ENCODE data around the gene RWDD4. TPM values are rescaled to one million over a fixed set of nuclear protein-coding genes. Genes with fewer than 3 reads are reported as not detected.

The RWDD4 gene
- total RNA-seq, 1 donor from 2014 or later = 14.8 TPM

DNA sequence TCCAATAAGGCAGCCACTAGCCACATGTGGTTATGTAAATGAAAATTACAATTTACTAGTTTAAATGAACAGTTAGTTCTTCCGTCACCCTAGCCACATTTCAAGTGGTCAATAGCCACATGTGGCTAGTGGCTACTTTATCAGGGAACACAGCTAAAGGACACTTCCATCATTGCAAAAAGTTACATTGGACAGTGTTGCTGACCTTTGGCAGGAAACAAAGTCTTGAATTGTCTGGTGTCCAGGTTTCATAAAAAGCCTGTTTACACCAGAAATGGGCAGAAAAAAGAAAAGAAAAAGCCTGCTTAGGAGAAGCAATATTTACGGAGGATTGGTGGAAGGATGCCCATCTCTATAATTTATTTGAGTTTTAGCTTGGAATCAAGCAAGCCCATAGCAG, 38.6 kb downstream of the RWDD4 start:
- peaks cover 11% of the 10 kb centered on the region for H3K27me3 Mint-ChIP-seq (ENCODE audit: low read depth)
- no peak for TF ChIP-seq CTCF (IDR thresholded peaks at IDR 0.05; ENCODE audit: unreplicated experiment)
- no peak overlapping the region for H3K4me3 Mint-ChIP-seq
- H3K27ac Mint-ChIP-seq = no peak overlapping the region
- no peaks in the 10 kb centered on the region for H3K9me3 Mint-ChIP-seq
- no peak for DNase-seq (ENCODE audit: low spot score in 2 of 2, unreplicated experiment in 2 of 2)
- H3K36me3 Mint-ChIP-seq = no peaks in the 10 kb centered on the region
- H3K4me1 Mint-ChIP-seq = peaks cover 15% of the 10 kb centered on the region

- DNase-seq (ENCODE audit: low spot score in 2 of 2, unreplicated experiment in 2 of 2) = no peak
- Mint-ChIP-seq H3K36me3 (no peaks in the 10 kb centered on the region), H3K27ac (no peak overlapping the region), H3K4me3 (no peak overlapping the region), H3K4me1 (peaks cover 15% of the 10 kb centered on the region), H3K27me3 (ENCODE audit: low read depth) (peaks cover 17% of the 10 kb centered on the region), H3K9me3 (no peaks in the 10 kb centered on the region)
- no peak for TF ChIP-seq CTCF (IDR thresholded peaks at IDR 0.05; ENCODE audit: unreplicated experiment)
These were observed 40.3 kb downstream of the RWDD4 start for GRCh38 chr4:183618681-183619080.

- H3K4me3 Mint-ChIP-seq = no peak overlapping the region
- peaks cover 14% of the 10 kb centered on the region for H3K4me1 Mint-ChIP-seq
- H3K27me3 Mint-ChIP-seq (ENCODE audit: low read depth) = peaks cover 20% of the 10 kb centered on the region
- H3K36me3 Mint-ChIP-seq = no peaks in the 10 kb centered on the region
- no peaks in the 10 kb centered on the region for H3K9me3 Mint-ChIP-seq
- TF ChIP-seq CTCF (IDR thresholded peaks at IDR 0.05; ENCODE audit: unreplicated experiment) = no peak
- no peak overlapping the region for H3K27ac Mint-ChIP-seq
- DNase-seq (ENCODE audit: low spot score in 2 of 2, unreplicated experiment in 2 of 2) = no peak
These were observed 41.9 kb downstream of the RWDD4 start for GRCh38 chr4:183617075-183617474.

DNA sequence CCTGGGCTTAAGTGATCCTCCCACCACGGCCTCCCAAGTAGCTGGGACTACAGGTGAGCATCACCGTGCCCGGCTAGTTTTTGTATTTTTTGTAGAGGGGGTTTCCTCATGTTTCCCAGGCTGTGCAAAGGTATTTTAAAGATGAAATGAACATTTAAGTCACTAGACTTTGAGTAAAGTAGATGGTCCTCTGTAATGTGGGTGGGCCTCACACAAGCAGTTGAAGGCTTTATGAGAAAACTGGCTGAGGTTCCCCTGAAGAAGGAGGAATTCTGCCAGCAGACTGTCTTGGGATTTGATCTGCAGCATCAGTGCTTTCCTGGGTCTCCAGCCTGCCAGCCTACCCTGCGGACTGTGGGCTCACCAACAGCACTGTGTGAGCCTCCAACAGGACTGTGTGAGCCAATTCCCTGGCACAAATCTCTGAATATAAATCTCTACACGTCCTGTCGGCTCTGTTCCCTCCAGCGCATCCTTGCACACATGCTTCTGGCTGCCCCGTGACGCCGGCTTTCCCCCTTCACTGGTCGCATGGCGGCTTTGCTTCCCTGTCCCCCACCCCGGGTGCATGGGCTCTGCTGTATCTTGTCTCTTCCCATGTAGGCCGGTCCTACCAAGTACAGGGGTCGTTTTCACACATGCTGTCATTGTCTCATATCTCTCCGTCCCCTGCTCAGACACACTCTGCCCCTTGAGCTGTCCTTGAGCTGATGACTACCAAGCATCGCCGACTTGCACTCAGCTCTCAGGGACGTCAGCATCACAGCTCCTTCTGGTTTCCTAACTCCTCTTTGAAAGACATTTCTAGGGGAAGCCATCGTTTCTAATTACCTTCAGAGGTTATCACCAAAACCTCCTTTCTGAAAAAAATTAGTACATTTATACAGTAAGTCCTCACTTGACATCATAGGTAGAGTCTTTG, 46.4 kb downstream of the RWDD4 start:
- DNase-seq (ENCODE audit: low spot score in 2 of 2, unreplicated experiment in 2 of 2) = no peak
- no peak overlapping the region for H3K27ac Mint-ChIP-seq
- TF ChIP-seq CTCF (IDR thresholded peaks at IDR 0.05; ENCODE audit: unreplicated experiment) = no peak

DNA sequence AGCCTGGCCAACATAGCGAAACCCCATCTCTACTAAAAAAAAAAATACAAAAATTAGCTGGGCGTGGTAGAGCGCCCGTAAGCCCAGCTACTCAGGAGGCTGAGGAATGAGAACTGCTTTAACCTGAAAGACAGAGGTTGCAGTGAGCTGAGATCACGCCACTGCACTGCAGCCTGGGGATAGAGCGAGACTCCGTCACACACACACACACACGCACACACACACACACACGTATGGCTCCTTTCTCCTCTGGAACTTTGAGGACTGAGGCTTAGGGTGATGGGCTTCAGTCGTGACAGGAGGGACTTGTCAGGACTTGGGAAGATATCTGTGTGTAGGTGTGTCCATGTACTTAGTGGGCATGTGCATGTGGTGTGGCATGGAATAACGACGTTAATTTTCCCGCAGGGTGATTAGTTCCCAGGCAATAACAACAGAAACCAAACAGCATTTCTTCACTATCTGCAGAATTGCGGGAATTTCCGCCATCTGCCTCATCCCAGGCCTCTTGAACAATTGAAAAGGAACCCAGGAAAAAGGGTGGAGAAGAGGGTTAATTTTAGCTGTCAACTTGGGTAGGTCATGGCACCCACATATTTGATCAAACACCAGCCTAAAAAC, 47.7 kb downstream of the RWDD4 start:
- peaks cover 16% of the 10 kb centered on the region for H3K27me3 Mint-ChIP-seq (ENCODE audit: low read depth)
- H3K9me3 Mint-ChIP-seq = no peaks in the 10 kb centered on the region
- no peak overlapping the region for H3K4me3 Mint-ChIP-seq
- TF ChIP-seq CTCF (IDR thresholded peaks at IDR 0.05; ENCODE audit: unreplicated experiment) = no peak
- peak overlapping the region; percentile 86 for H3K27ac Mint-ChIP-seq
- DNase-seq (ENCODE audit: low spot score in 2 of 2, unreplicated experiment in 2 of 2) = no peak
- H3K36me3 Mint-ChIP-seq = no peaks in the 10 kb centered on the region
- H3K4me1 Mint-ChIP-seq = peaks cover 26% of the 10 kb centered on the region

More for the DNA sequence above, 46.4 kb downstream of the RWDD4 start:
- Mint-ChIP-seq H3K4me1 (peaks cover 25% of the 10 kb centered on the region), H3K4me3 (no peak overlapping the region), H3K36me3 (no peaks in the 10 kb centered on the region), H3K9me3 (no peaks in the 10 kb centered on the region), H3K27me3 (ENCODE audit: low read depth) (peaks cover 15% of the 10 kb centered on the region)

All from mesothelial cell of epicardium (in vitro differentiated cells).